GM18858 (cell line): Measurements from ENCODE around the gene PNPLA7.
"Not testable (repeated sequence)": the region's sequence is repeated elsewhere in the genome, so short reads cannot be mapped to it uniquely, and the experiment has no call there.

Experiments used
- ATAC-seq: cut with Tn5 transposase; IDR thresholded peaks from one replicate; pipeline ENCODE4 v1.9.1; 2021; ENCODE audit not compliant: unreplicated experiment

Gene PNPLA7

DNA sequence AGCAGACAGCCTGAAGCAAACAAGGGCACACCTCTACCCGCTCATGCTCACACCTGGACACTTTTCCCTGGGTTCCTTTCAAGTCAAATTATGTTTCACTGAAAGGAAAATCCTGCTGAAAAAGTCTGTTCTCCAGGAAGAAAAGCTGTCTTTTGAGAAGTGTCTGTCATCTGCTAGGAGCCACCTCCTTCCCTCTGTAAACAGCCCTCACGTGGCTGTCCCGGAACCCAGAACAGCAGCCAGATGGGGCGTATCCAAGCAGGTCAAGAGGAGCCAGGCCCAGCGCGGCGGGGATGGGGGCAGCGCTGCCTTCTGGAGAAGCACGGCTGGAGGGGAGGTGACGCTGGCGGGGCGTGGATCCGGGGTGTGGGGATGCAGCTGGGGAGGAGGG lies at the start of gene PNPLA7:
Gene PNPLA7, minus strand, starts transcription at position 172 of the 391 bp plus-strand sequence. CDS start 205 bp downstream, outside the sequence.
- ATAC-seq = no peak

DNA sequence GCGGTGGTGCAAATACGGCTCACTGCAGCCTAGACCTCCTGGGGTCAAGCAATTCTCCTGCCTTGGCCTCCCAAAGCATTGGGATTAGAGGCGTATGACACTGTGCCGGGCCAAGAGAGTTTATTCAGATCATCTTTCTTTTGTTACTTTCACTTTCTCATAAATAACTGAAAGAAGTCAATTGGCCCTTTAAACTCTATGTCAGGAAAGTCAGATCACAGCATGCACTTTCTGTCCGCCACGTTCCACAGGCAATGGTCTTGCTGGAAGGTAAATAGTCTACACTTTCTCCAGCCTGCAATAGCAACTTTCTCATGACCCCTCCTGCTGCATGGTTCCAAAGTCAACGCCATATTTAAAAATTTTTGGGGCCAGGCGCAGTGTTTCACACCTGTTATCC lies 48.7 kb upstream of the PNPLA7 start:
- ATAC-seq = no peak

DNA sequence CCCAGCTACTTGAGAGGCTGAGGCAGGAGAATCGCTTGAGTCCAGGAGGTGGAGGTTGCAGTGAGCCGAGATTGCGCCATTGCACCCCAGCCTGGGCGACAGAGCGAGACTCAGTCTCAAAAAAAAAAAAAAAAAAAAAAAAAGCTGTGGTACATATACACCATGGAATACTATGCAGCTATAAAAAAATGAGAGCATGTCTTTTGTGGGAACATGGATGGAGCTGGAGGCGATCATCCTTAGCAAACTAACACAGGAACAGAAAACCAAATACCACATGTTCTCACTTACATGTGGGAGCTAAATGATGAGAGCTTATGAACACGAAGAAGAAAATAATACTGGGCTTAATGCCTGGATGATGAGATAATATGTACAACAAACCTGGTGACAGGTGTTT lies 46.4 kb upstream of the PNPLA7 start:
- not testable (repeated sequence) for ATAC-seq

DNA sequence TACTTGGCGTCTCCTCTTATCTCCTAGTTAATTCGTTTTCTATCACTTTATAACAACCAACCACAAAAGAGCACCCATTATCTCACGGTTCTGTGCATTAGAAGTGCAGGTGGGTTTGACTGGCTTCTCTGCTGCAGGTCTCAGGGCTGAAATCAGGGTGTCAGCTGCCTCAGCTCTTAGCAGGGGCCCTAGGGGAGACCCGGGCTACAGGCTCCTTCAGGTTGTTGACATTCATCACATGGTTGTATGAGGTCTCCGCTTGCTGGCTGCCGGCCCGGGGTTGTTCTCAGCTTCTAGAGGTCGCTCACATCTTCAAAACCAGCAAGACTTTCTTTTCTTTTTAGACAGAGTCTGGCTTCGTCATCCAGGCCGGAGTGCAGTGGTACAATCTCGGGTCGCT lies 43.0 kb upstream of the PNPLA7 start:
- no peak for ATAC-seq

DNA sequence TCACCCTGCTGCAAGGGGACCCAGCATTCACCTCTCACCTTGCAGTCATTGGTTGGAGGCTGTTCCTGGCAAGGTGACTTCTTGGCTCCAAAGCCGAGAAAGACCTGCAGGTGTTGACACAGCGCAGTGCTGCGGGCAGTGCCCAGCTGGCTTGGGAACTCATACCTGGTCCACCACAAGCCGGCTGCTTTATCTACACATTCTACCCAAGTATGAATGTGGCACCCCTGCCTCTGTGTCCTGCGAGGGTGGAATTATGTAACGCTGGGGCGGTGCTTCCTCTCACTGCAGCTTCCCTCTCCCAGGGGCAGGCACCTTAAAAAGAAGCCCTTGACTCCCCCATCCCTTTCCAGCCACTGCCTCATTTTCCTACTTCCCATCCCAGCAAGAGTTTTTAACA lies 42.6 kb upstream of the PNPLA7 start:
- ATAC-seq = no peak

DNA sequence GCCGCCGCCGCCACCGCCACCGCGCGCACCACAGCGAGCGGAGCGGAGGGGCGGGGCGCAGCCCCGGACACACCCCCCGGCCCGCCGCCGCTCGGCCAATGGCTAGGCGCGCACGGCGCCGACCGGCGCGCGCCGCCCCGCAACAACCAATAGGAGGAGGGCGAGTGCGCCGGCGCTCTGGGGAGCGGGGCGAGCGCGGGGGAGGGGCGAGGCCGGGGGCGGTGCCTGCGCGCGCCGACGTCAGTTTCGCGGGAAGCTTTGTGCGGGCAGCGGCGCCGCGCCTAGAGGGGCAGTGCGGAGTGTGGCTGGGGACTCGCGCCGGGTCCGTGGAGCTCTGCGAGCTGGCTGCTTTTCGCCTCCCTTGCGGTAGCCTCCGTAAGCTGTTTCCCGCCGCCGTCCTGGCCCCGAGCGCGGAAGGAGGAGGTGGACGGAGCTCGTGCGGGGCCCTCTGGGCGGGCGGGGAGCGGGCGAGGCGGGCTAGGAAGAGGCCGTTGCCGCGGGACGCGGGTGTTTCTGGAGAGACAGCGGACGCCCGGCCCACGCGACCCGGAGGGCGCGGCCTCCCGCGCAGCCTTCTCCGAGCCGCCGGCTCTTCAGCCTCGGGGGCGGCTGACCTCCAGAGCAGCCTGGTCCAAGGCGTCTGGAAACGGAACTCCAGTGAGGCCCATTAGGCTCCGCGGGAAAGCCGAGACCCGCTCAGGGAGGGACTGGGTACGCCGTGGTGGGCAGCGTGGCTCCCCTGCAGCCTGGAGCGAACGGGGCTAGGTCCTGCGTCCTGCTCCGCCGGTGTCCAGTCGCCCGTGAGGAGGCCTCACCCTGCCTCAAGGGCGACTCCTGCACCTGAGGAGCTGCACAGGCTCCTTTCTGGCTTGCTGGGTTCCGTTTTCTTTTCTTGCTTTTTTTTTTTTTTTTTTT lies 40.5 kb upstream of the PNPLA7 start, which contains the start of gene ZMYND19:
Gene ZMYND19, minus strand, starts transcription at position 44 of the 915 bp plus-strand sequence. CDS start 249 bp downstream, outside the sequence.
- ATAC-seq = peak; percentile 71

DNA sequence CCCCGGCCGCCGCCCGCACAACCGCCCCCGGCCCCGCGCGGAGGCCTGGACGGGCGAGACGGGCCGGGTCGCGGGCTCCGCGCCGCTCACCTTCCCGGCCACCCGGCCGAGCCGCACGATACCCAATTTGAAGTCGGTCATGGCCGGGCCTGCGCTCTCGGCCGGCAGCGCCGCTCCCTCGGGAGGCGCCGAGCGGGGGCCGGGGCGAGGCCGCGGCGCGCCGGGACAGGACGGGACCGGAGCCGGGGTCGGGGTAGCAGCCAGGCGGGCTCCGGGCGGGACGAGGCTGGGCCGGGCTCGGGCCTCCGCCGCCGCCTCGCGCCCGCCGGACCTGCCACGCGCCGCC lies 39.9 kb upstream of the PNPLA7 start:
- ATAC-seq = peak; percentile 16

DNA sequence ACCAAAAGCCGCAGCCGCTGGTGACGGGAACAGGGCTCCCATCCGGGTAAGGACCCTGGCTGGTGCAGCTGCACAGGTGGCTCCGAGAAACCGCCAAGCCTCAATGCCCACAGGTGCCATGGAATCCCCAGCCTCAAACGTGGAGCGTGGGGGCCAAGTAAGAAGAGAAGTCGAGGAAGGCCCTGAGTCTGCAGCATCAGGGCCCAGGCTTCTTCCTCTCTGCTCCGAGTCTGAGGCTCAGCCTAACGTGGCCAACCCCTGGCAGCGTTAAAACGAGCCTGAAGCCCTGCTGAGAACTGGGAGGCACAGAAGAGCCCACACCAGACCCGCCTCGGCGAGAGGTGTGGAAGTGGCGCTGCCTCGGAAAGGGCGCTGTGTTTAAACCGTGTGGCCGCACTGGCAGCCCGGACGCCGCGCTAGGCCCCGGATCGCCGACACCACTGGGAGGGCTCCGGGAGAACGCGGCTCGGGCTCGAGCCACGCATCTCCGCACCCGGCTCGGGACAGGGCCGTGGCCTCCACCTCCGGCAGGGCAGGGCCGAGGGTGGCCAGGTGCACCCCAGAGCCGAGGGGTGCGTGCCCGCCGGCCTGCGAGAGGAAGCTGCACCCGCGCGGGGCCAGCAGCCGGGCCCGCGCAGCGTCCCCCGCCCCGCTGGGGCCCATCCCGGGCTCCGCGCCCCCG lies 39.4 kb upstream of the PNPLA7 start:
- ATAC-seq = peak; percentile 3

DNA sequence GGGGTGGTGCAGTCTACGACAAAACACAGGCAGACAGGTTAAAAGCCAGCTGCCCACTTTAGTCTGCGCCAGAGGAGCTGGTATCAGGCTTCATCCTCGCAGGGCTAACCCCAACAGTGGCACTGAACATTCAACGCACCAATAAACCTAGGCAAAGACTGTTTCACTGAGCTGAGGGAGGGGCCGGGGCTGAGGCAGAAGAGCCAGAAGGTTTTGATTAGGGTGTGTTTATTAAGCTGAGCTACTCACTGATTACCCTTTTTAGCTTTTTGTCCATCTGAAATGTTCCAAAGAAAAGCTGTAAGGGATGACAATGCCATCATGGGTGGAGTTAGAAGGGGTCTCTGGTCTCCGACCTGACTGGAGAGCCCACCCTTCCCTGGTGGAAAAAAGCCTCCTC lies 38.7 kb upstream of the PNPLA7 start:
- ATAC-seq = no peak

DNA sequence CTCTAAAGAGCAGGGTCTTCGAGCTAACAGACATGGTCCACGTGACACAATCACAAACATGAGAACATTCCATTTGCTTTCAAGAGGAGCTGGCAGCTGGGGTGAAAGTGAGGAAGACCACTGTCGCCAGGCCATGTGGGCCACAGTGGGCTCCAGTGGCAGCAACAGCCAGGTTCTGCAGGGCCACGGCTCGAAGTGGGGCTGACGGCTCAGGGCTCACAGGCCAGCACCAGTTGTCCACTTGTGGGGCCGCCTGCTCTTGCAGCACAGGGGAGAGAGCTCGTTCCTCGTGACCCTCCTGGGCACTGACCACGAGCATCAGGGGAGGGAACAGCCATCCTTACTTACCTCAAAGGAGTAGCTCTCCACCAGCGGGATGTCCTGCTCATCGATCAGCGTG lies 38.1 kb upstream of the PNPLA7 start:
- ATAC-seq = no peak

DNA sequence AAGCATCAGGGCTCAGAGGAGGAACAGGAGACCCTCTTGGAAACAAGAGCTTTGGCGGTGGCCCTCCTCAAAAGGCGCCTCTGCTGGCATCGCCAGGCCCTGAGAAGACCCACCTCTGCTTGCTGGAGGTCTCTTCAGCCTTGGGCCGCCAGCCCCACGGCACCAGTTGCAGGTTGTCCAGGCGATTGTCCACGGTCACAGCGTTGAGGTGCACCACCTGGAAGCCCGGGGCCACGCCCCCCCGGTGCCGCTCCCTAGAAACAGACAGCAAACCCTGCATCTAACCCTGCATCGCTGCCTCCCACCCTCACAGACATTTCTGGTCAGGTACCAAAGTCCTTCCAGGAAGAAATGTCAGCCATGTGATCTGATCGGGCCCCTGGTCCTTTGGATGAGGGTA lies 36.7 kb upstream of the PNPLA7 start:
- ATAC-seq = no peak

DNA sequence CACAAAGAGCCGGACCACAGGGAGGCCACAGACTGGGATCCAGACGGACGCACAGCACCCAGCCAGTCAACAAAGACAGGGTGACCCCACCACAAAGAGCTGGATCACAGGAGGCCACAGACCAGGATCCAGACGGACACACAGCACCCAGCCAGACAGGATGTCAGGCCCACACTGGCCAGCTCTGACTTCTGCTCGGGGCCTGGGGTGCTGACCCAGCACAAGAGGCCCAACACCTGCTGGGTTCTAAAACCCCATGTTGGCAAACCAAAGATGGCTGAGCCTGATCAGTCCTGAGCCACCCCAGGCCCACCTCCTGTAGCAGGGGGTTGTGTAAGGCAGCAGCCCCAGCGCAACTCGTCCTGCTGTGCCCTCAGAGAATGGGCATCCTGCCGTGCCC lies 33.8 kb upstream of the PNPLA7 start:
- ATAC-seq = no peak

DNA sequence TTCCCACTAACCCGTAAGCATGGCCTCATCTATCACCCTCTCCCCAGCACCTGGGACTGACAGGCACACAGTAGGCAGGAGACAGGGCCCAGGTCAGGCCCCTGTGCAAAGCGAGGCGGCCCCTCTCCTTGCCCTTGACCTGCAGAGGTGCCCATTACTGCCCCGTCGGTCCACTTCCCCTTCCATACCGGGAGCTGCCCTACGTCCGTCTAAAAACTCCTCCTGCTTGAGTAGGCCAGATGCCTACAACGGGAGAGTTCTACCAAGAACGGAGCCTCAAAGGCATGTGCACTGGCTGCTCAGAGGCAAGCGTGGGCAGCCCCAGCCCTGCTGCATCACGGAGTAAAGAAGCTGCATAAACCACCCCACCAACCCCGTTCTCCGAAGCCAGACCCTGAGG lies 33.1 kb upstream of the PNPLA7 start:
- ATAC-seq = no peak

DNA sequence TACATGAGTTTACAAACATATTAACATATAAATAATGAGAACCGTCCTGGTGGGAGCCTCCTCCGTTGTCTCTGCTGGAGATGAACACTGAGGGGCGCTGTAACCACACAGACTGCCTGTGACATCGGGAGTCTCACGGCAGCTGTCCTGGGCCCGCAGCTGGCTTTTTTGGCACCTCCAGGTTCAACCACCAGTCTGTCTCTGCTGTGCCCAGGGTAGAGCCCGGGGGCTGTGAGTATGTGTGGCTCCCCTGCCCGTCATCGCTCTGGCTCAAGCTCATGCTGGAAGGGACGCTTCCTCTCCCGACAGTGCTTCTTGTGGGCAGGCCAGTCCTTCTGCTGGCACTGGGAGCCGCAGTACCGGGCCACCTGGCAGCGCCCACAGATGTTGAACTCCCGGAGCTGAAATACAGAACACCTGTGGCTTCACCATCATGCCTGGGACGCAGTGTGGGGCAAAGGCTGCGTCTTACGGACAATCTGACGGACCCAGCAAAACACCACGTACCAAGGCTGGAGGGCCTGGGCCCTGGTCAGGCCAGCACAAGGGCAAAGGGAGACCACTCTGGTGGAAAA lies 32.2 kb upstream of the PNPLA7 start:
- ATAC-seq = no peak

DNA sequence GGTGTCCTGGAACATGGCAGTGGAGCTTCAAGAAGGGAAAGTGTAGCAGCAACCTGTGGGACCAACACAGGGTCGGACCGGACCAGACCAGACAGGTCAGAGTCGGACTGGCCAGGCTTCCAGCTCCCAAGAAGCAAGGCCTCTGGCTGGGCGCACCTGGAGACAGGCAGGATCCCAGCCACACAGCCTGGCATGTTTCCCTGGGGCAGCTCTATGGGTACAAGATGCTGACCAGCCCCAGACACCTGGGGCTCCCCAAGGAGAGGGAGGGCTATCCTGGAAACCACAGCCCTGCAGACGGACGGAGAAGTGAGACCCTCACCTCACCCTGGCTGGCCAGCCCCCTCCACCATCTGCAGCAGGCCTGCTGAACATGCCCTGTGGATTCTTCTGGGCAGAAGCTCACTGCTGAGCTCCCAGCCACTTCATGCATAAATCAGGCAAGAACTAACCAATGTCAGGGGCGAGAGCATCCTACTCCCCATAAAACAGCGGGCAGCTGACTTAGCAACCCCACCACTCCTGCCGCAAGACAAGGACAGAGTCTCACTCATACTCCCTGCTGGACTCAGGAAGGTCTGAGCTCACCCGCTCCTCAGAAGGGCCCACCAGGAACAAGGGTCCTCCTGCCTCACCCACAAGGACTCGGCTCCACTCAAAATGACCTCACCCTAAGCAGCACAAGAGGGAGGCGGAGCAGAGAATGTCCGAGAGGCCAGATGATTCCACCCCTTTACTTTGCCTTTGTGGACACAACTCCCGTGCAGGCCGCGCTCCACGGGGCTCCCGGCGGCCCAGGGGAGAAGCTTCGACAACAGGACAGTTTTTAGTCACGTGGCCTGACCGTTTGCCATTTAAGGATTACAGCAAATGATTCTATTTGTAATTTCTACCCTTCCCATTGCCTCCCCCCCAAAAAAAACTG lies 31.4 kb upstream of the PNPLA7 start:
- no peak for ATAC-seq

DNA sequence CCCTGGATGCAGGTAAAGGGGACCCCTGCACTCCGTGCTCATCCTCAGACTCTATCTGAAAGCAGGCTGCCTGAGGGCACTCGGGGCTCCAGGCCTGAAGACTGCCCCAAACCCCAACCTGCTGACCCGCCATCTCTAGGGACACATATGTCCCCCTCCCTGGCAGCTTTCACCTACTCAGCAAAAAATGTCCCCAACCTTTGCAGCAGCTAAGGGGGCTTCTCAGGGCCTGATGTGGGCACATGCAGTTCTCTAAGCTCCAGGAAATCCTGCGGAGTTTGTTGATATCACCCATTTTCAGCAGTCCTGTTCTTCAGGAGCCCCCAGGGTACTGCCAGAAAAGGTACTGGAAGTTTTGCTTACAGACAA lies 30.7 kb upstream of the PNPLA7 start:
- ATAC-seq = no peak

DNA sequence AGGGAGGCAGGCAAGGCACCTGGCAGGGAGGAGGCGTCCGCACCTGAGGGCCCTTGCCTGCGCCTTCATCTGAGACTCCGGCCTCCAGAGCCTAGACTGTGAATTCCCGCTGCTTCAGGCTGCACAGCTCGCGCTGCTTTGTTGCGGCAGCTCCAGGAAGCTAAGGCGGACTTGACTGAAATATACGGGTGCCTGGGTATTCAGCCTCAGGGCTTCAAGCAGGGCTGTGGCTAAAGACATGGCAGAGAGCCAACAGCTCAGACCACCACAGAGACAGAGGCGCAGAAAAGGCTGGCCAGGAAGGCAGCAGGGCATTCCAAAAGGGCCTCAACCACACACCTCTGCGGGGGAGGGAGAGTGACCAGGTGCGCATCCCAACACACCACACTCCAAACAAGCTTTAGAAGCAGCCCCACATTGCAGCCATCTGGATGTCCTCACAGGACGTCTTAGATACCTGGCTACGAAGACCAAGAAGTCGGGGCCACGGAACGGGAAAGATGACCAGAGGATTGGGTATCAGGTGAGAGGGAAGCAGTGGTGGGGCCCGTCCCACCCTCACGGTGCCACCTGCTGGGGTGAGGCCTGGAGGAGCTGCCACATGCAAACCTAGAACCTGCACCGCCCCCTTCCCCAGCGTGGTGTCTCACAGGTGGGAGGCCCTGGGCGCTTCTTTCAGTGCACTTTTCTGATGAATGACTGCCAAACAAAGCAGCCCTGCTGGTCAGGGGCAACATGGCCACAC lies 30.2 kb upstream of the PNPLA7 start:
- ATAC-seq = no peak

DNA sequence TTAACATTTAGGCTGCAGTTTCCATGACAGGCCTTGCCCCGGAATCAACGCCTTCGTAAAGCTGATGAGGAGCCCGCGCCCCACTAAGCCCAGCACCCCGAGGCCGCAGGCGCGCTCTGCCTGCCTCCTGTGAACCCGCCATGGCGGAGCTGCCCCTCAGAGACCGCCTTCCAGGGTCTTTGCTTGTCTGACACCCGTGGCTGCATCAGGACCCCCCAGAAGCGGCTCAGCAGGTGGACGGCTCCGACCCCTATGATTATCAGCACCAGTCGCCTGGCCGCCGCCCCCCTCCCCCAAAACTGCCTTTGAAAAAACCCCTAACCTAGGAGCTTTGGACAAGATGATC lies 29.0 kb upstream of the PNPLA7 start:
- no peak for ATAC-seq

DNA sequence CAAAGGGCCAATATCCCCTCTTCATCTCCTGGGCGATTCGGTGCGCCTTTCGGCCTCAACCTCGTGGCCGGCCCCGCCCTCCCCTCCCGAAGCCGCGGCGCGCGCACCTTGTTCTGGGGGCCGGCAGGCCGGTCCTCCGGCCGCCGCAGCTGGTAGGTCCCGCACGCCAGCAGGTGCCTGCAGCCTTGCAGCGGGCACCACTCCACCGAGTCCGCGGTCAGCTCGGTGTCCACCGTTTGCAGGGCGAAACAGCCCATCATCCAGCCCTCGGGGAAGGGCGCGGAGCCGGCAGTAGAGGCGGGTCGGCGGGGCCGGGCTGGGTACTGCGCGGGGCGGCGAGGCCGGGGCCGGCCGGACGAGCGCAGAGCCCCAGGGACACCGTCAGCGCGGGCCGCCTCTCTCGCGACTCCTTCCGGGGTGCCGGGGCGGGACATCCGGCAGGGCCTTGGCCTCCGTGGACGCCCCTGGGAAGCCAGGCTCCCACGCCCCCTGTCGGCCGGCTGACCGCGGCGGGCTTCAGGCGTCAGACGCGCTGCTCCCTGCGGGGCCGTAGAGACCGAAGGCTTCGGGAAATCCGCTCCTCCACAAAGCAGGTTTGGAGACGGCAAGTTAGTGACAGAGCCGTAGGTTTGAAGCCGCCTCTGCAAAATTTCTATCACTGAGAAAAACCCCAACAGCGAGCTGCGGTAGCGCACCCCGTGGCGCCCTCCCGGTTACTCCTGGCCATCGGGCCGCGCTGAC lies 28.5 kb upstream of the PNPLA7 start, which contains the start of gene DPH7:
Gene DPH7, minus strand, starts transcription at position 408 of the 741 bp plus-strand sequence. Its CDS starts 148 bp downstream, at position 260.
- peak; percentile 72 for ATAC-seq
